Psoas muscle (tissue), 8 donors: ENCODE data around the gene MTREX. TPM values are rescaled to one million over a fixed set of nuclear protein-coding genes. Genes with fewer than 3 reads are reported as not detected.

Source experiments
- ATAC-seq, 4 donors: fragments of 200-7000 bp; cut with Tn5 transposase; one replicate each; pipeline ENCODE4 v1.9.1; 2020; ENCODE audit warnings: moderate library complexity in 3 of 4, mild to moderate bottlenecking in 2 of 4
- DNase-seq, 2 donors: peaks; one replicate each; pipeline ENCODE4 v3.0.0-alpha.2; 2020
- H3K27ac ChIP-seq: fragments of 200-600 bp; one replicate; pipeline ENCODE4 v1.8.0; 2022
- H3K27me3 ChIP-seq, 3 donors: fragments of 200-600 bp in 1 of 3; one replicate each; pipeline versions ENCODE4 v1.6.1 to v1.8.0; 2013 to 2022; ENCODE audit warnings: low read length in 2 of 3, mild to moderate bottlenecking in 2 of 3, moderate library complexity in 1 of 3; ENCODE audit not compliant: insufficient read depth in 3 of 3
- H3K36me3 ChIP-seq, 2 donors: fragments of 200-600 bp in 1 of 2; one replicate each; pipeline versions ENCODE4 v1.6.1 to v1.8.0; 2013 to 2022; ENCODE audit warnings: low read depth in 1 of 2, mild to moderate bottlenecking in 1 of 2, moderate library complexity in 1 of 2; ENCODE audit not compliant: insufficient read depth in 1 of 2
- H3K4me1 ChIP-seq: fragments of 200-600 bp; one replicate; pipeline ENCODE4 v1.8.0; 2022
- H3K4me3 ChIP-seq: fragments of 200-600 bp; one replicate; pipeline ENCODE4 v1.8.0; 2022; ENCODE audit warnings: mild to moderate bottlenecking
- H3K9me3 ChIP-seq: fragments of 200-600 bp; one replicate; pipeline ENCODE4 v1.8.0; 2022
- WGBS, 3 donors: extraction: QIAGEN DNeasy Blood & Tissue Kit; methylation state at CpG; one replicate each; pipeline versions ENCODE4 v1.1.6 to v1.1.7; 2013; 5-methylcytosine and 5-hydroxymethylcytosine counted together
- intact Hi-C, 2 donors: fragments of 100-400 bp; cut with DNase I; formaldehyde crosslinking; loops; one replicate each; pipeline versions ENCODE4 v1.11.0 to v1.14.2; 2022
- polyA plus RNA-seq, 3 donors: library from polyadenylated mRNA; stranded (reverse); fragments of 200-250 nt; gene quantifications; one replicate each; pipeline ENCODE4 v1.2.3, GENCODE V29; 2013
- total RNA-seq, 4 donors: library from RNA; stranded (reverse); fragmentation: NEBNext Ultra II Directional in 2 of 4; extraction: Animal tissue kit (Norgen Biotek cat#: 25700) in 2 of 4; gene quantifications; one replicate each; pipeline versions ENCODE4 v1.2.1 to v1.2.4, GENCODE V29; 2021 to 2023
- TF ChIP-seq, protein P1 (sequence below): fragments of 200-600 bp; IDR thresholded peaks from one replicate; pipeline ENCODE4 v1.8.0; 2022; ENCODE audit warnings: antibody characterized with exemption
- donor health status: healthy with polysubstance abuse.
- donor health status: DM: no; HTN: no; CAD: no; lungs with moderate emphysema.
- donor health status: Bipolar disorder and iron deficiency.
- donor health status: healthy.
- donor health status: DM: yes; HTN: yes; CAD: no.
- donor health status: DM: no; HTN: no; CAD: no.
- donor health status: DM: no; HTN: no; CAD: no.
- donor health status: DM: yes; HTN: yes; CAD: no.

MTREX gene
- total and polyA plus RNA-seq, 7 donors = 26.7 to 79.4 (median 59.5) TPM

DNA sequence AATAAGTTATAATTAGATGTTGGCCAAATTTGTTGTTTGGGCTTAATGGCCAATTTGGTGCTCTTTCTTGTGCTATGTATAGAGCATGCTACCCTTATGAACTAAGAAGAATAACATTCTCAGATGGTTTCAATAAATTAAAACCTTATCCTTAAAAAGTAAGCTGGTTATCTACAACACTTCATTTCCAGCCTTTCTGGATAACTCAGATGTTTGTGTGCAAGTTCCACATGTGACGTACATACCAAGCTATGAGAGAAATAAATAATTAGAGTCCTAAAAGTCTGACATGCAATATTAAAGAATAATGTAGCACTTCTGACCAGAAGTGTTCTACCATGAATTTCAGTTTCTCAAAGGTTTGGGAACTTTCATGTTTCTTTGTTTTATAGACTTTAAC, 11.7 kb downstream of the MTREX start:
- TF ChIP-seq, protein P1, sequence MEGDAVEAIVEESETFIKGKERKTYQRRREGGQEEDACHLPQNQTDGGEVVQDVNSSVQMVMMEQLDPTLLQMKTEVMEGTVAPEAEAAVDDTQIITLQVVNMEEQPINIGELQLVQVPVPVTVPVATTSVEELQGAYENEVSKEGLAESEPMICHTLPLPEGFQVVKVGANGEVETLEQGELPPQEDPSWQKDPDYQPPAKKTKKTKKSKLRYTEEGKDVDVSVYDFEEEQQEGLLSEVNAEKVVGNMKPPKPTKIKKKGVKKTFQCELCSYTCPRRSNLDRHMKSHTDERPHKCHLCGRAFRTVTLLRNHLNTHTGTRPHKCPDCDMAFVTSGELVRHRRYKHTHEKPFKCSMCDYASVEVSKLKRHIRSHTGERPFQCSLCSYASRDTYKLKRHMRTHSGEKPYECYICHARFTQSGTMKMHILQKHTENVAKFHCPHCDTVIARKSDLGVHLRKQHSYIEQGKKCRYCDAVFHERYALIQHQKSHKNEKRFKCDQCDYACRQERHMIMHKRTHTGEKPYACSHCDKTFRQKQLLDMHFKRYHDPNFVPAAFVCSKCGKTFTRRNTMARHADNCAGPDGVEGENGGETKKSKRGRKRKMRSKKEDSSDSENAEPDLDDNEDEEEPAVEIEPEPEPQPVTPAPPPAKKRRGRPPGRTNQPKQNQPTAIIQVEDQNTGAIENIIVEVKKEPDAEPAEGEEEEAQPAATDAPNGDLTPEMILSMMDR = no peak
- intact Hi-C loops = no loop called here
- Histone ChIP-seq H3K27me3 (no peaks in the 10 kb centered on the region), H3K27ac (no peak overlapping the region), H3K36me3 (peaks cover 0 to 5% of the 10 kb centered on the region in 2 donors), H3K4me3 (no peak overlapping the region), H3K9me3 (no peaks in the 10 kb centered on the region), H3K4me1 (peaks cover 21% of the 10 kb centered on the region)
- ATAC-seq (no peak), DNase-seq (no peak)
- WGBS, 3 donors = 59 to 88% (median 74%) methylated on average over 1 of the region's 1 CpG

DNA sequence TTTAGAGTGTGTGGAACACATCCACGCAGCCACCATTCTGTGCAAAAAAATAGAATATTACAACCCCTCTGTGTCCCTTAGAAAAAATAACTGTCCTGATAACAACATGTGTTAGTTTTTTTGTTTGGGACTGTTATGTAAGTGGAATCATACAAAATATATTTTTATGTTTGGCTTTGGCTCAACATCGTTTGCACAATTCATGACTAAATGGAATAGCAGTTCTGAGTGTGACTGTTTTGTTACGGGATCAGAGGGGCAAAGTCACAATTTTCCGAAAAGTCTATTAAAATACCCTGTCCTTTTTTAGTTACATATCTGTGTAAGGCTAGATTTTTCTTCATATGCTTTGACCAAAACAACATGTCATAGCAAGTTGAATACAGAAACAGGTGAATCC, 12.8 kb downstream of the MTREX start:
- intact Hi-C loops = no loop called here
- Histone ChIP-seq H3K4me1 (peaks cover 21% of the 10 kb centered on the region), H3K27ac (no peak overlapping the region), H3K27me3 (no peaks in the 10 kb centered on the region), H3K9me3 (no peaks in the 10 kb centered on the region), H3K36me3 (peaks cover 0 to 7% of the 10 kb centered on the region in 2 donors), H3K4me3 (no peak overlapping the region)
- TF ChIP-seq, protein P1 = no peak
- ATAC-seq (peak in 3 of 4 donors; percentile 33 to 49 (median 37)), DNase-seq (no peak)
- WGBS, 3 donors = 67 to 81% (median 67%) methylated on average over 4 of the region's 4 CpGs

DNA sequence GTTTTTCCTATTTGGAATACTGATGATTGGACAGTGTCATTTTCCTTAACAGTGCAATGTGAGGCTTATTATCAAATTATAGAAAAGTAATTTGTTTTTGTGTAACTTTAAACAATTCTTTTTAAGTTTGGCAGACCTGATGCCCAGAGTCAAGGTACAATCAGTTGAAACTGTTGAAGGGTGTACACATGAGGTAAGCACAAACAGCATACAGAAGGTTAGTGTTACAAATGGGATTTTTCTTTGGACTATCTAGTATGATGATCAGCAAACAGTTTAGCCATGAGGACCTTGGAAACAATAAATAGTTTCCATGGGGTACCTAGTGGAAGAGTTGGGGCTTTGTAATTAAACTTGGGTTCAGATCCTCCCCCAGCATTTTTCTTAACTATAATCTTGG, 16.2 kb downstream of the MTREX start:
- Histone ChIP-seq H3K36me3 (peaks cover 0 to 31% of the 10 kb centered on the region in 2 donors), H3K4me3 (no peak overlapping the region), H3K9me3 (no peaks in the 10 kb centered on the region), H3K27ac (peak overlapping the region; percentile 17), H3K4me1 (peaks cover 21% of the 10 kb centered on the region), H3K27me3 (no peaks in the 10 kb centered on the region)
- TF ChIP-seq, protein P1 = no peak
- DNase-seq = no peak
- intact Hi-C loops = no loop called here
- no peak for ATAC-seq

DNA sequence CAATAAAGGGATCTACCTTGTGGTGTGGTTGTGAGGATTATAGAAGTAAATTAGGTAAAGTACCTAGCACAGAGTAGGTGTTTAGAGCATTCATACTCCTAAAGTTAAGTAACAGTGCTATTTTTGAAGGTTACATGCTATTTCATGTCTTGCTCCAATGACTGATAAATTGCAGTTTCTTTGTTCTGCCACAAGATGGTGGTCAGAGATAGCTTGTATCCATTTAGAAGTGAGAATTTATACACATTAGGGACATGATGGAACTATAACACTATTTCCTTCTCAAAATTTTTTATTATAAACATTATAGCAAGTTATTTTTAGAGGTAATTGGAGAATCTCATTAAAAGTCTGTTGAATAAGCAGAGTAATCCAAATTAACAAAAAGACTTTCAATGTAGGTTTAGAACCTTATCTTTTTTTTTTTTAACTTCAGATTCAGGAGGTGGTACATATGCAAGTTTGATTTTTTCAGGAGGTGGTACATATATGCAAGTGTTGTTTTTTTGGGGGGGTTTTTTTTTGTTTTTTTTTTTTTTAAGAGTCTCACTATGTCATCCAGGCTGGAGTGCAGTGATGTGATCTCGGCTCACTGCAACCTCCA, 17.1 kb downstream of the MTREX start:
- no peaks in the 10 kb centered on the region for H3K27me3 ChIP-seq
- peaks cover 15% of the 10 kb centered on the region for H3K4me1 ChIP-seq
- peaks cover 0 to 40% of the 10 kb centered on the region in 2 donors for H3K36me3 ChIP-seq
- WGBS, 3 donors = 94 to 97% (median 96%) methylated on average over 1 of the region's 1 CpG
- intact Hi-C loops = loop anchor here in 1 of 2 donors (5.0 kb wide), 1 partner anchor 367 kb away; no protein-coding TSS in a partner anchor
- ATAC-seq (peak; percentile 72 to 84 (median 82)), DNase-seq (no peak)
- H3K4me3 ChIP-seq = no peak overlapping the region
- H3K27ac ChIP-seq = peak overlapping the region; percentile 1
- TF ChIP-seq, protein P1 = peak; percentile 70
- H3K9me3 ChIP-seq = no peaks in the 10 kb centered on the region

DNA sequence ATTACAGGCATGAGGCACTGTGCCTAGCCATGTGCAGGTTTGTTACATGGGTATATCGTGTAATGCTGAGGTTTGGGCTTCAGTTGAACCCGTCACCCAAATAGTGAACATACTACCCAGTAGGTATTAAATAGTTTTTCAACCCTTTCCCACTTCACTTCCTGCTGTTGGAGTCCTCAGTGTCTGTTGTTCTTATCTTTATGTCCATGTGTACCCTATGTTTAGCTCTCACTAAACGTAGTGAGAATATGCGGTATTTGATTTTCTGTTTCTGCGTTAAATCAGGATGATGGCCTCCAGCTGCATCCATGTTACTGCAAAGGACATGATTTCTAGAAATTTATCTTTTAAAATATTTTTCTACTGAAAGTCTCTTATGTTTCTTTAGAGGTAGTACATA, 17.8 kb downstream of the MTREX start:
- intact Hi-C loops = loop anchor here in 1 of 2 donors (5.0 kb wide), 1 partner anchor 367 kb away; no protein-coding TSS in a partner anchor
- 93 to 99% (median 97%) methylated on average over 5 of the region's 5 CpGs for WGBS, 3 donors

More for the DNA sequence above, 17.8 kb downstream of the MTREX start:
- H3K27ac ChIP-seq = no peak overlapping the region
- TF ChIP-seq, protein P1 = no peak
- no peak for DNase-seq
- ATAC-seq = no peak
- peaks cover 9% of the 10 kb centered on the region for H3K4me1 ChIP-seq
- H3K36me3 ChIP-seq = peaks cover 0 to 47% of the 10 kb centered on the region in 2 donors
- H3K27me3 ChIP-seq = no peaks in the 10 kb centered on the region
- H3K4me3 ChIP-seq = no peak overlapping the region
- H3K9me3 ChIP-seq = no peaks in the 10 kb centered on the region
